K562 (cell line): ENCODE results near the gene DRAXIN. TPM values are rescaled to one million over a fixed set of nuclear protein-coding genes. Genes with fewer than 3 reads are reported as not detected.

Experiments used
- CTBP1 ChIP-seq: fragments of 450-650 bp; IDR thresholded peaks from 2 replicates; pipeline ENCODE4 v1.6.1; 2016; ENCODE audit warnings: borderline replicate concordance
- ESRRA ChIP-seq: fragments of 450-650 bp; IDR thresholded peaks from 2 replicates; pipeline ENCODE4 v1.6.1; 2014; ENCODE audit warnings: low read depth, mild to moderate bottlenecking, moderate library complexity, borderline replicate concordance
- FOXP1 ChIP-seq: sonication (generic); formaldehyde crosslinking; IDR thresholded peaks from 2 replicates; pipeline ENCODE4 v1.8.0; 2022; ENCODE audit warnings: mild to moderate bottlenecking, missing genetic modification reagents
- HDAC2 ChIP-seq: fragments of 450-650 bp; IDR thresholded peaks from 2 replicates; pipeline ENCODE4 v1.6.1; 2016; ENCODE audit warnings: mild to moderate bottlenecking
- HDGF ChIP-seq: fragments of 450-650 bp; IDR thresholded peaks from 2 replicates; pipeline ENCODE4 v1.6.1; 2016
- NUFIP1 ChIP-seq: fragments of 450-650 bp; IDR thresholded peaks from 2 replicates; pipeline ENCODE4 v1.6.1; 2018; ENCODE audit not compliant: partially characterized antibody
- SOX6 ChIP-seq: fragments of 450-650 bp; IDR thresholded peaks from 2 replicates; pipeline ENCODE4 v1.6.1; 2014; ENCODE audit warnings: mild to moderate bottlenecking
- ZKSCAN3 ChIP-seq: fragments of 250-450 bp; sonication (Bioruptor Pico); IDR thresholded peaks from 2 replicates; pipeline ENCODE4 v1.4.0; 2020
- ZNF175 ChIP-seq: fragments of 200-800 bp; sonication (Bioruptor generic); IDR thresholded peaks from 2 replicates; pipeline ENCODE4 v1.6.1; 2016; ENCODE audit warnings: low read depth, mild to moderate bottlenecking, missing genetic modification characterization, missing compliant biosample characterization
- polyA plus RNA-seq, 8 experiments: library from polyadenylated mRNA; depleted of rRNA in 4 of 8; stranded (reverse) in 5 of 8; unstranded in 3 of 8; fragments of >200 nt; fragmentation: Nextera tagmentation in 2 of 8; fragmentation: Illumina TruSeq in 1 of 8; extraction: Ambion mirVana in 2 of 8; extraction: Trizol in 1 of 8; gene quantifications; 2 replicates each; pipeline versions ENCODE4 v1.2.1 to v1.2.3, GENCODE V29; 2011 to 2014; ENCODE audit warnings: inconsistent platforms in 1 of 8, missing spikeins in 1 of 8
- total RNA-seq, 7 experiments: library from RNA; depleted of rRNA in 6 of 7; stranded (reverse); fragments of >200 nt in 6 of 7; fragmentation: Illumina TruSeq in 2 of 7; extraction: Trizol in 2 of 7; gene quantifications; 2 replicates each; pipeline versions ENCODE4 v1.2.1 to v1.2.3, GENCODE V29; 2011 to 2021; ENCODE audit warnings: low replicate concordance in 1 of 7
- TF ChIP-seq, protein P1 (sequence below): fragments of 450-650 bp; IDR thresholded peaks from 2 replicates; pipeline ENCODE4 v1.6.1; 2016; ENCODE audit warnings: mild to moderate bottlenecking, moderate library complexity
- TF ChIP-seq, protein P2 (sequence below), 3 experiments: IDR thresholded peaks in 2 of 3; conservative IDR thresholded peaks in 1 of 3; 2 replicates each; pipeline ENCODE4 v1.5.1; 2011 to 2012; ENCODE audit warnings: low read length in 3 of 3, mild to moderate bottlenecking in 3 of 3, control low read depth in 2 of 3, improper control_type of control experiment in 1 of 3, inconsistent platforms in 1 of 3, low read depth in 1 of 3, mixed read lengths in 1 of 3, moderate library complexity in 1 of 3; ENCODE audit not compliant: insufficient read depth in 2 of 3
- TF ChIP-seq, protein P3 (sequence below): sonication (generic); formaldehyde crosslinking; IDR thresholded peaks from 2 replicates; pipeline ENCODE4 v1.5.0; 2020; ENCODE audit warnings: missing genetic modification reagents
- TF ChIP-seq, protein P4 (sequence below): fragments of 450-650 bp; IDR thresholded peaks from 2 replicates; pipeline ENCODE4 v1.6.1; 2016

DRAXIN gene
- total and polyA plus RNA-seq, 9 of the 15 experiments (the other 6 are each of a cell fraction or from before 2014, with no cell fraction given) = 0.01 to 0.04 (median 0.01) TPM; not detected in 6

DNA sequence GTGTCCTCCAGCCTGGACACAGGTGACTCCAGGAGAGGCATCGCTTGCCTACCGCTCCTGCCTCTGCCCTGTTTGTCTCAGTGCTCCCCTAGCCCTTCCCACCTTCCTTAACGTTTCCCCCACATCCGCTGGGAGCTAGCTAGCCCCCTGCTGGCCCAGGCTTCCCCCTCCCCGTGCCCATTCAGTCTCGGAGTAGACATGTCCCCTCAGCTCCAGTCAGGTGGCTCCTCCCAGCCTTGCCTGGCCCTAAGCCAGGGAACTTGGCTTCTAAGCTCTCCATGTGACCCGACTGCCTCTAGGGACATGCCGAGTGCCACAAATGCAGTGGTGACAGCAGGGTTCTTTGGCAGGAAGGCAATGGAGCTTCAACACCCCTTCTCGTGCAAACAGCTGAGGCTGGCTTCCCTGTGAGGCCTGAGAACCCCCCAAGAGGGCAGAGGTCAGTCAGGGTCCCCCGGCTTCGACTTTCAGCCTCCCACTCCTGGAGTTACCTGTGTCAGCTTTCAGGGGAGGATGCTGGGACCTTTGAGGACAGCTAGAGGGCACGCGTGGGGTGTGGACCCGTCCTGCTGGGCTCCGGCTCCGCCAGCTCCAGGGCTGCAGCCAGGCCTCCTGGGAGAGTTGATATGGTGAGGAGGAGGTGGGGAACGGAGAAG, 16.2 kb downstream of the DRAXIN start (continued):
- TF ChIP-seq, protein P1, sequence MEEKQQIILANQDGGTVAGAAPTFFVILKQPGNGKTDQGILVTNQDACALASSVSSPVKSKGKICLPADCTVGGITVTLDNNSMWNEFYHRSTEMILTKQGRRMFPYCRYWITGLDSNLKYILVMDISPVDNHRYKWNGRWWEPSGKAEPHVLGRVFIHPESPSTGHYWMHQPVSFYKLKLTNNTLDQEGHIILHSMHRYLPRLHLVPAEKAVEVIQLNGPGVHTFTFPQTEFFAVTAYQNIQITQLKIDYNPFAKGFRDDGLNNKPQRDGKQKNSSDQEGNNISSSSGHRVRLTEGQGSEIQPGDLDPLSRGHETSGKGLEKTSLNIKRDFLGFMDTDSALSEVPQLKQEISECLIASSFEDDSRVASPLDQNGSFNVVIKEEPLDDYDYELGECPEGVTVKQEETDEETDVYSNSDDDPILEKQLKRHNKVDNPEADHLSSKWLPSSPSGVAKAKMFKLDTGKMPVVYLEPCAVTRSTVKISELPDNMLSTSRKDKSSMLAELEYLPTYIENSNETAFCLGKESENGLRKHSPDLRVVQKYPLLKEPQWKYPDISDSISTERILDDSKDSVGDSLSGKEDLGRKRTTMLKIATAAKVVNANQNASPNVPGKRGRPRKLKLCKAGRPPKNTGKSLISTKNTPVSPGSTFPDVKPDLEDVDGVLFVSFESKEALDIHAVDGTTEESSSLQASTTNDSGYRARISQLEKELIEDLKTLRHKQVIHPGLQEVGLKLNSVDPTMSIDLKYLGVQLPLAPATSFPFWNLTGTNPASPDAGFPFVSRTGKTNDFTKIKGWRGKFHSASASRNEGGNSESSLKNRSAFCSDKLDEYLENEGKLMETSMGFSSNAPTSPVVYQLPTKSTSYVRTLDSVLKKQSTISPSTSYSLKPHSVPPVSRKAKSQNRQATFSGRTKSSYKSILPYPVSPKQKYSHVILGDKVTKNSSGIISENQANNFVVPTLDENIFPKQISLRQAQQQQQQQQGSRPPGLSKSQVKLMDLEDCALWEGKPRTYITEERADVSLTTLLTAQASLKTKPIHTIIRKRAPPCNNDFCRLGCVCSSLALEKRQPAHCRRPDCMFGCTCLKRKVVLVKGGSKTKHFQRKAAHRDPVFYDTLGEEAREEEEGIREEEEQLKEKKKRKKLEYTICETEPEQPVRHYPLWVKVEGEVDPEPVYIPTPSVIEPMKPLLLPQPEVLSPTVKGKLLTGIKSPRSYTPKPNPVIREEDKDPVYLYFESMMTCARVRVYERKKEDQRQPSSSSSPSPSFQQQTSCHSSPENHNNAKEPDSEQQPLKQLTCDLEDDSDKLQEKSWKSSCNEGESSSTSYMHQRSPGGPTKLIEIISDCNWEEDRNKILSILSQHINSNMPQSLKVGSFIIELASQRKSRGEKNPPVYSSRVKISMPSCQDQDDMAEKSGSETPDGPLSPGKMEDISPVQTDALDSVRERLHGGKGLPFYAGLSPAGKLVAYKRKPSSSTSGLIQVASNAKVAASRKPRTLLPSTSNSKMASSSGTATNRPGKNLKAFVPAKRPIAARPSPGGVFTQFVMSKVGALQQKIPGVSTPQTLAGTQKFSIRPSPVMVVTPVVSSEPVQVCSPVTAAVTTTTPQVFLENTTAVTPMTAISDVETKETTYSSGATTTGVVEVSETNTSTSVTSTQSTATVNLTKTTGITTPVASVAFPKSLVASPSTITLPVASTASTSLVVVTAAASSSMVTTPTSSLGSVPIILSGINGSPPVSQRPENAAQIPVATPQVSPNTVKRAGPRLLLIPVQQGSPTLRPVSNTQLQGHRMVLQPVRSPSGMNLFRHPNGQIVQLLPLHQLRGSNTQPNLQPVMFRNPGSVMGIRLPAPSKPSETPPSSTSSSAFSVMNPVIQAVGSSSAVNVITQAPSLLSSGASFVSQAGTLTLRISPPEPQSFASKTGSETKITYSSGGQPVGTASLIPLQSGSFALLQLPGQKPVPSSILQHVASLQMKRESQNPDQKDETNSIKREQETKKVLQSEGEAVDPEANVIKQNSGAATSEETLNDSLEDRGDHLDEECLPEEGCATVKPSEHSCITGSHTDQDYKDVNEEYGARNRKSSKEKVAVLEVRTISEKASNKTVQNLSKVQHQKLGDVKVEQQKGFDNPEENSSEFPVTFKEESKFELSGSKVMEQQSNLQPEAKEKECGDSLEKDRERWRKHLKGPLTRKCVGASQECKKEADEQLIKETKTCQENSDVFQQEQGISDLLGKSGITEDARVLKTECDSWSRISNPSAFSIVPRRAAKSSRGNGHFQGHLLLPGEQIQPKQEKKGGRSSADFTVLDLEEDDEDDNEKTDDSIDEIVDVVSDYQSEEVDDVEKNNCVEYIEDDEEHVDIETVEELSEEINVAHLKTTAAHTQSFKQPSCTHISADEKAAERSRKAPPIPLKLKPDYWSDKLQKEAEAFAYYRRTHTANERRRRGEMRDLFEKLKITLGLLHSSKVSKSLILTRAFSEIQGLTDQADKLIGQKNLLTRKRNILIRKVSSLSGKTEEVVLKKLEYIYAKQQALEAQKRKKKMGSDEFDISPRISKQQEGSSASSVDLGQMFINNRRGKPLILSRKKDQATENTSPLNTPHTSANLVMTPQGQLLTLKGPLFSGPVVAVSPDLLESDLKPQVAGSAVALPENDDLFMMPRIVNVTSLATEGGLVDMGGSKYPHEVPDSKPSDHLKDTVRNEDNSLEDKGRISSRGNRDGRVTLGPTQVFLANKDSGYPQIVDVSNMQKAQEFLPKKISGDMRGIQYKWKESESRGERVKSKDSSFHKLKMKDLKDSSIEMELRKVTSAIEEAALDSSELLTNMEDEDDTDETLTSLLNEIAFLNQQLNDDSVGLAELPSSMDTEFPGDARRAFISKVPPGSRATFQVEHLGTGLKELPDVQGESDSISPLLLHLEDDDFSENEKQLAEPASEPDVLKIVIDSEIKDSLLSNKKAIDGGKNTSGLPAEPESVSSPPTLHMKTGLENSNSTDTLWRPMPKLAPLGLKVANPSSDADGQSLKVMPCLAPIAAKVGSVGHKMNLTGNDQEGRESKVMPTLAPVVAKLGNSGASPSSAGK = peak; percentile 48
- no peak for TF ChIP-seq ZKSCAN3 (CRISPR knock-in tag)
- TF ChIP-seq HDGF = peak; percentile 91; the same call in 1 of the 2 replicates
- TF ChIP-seq, protein P2, sequence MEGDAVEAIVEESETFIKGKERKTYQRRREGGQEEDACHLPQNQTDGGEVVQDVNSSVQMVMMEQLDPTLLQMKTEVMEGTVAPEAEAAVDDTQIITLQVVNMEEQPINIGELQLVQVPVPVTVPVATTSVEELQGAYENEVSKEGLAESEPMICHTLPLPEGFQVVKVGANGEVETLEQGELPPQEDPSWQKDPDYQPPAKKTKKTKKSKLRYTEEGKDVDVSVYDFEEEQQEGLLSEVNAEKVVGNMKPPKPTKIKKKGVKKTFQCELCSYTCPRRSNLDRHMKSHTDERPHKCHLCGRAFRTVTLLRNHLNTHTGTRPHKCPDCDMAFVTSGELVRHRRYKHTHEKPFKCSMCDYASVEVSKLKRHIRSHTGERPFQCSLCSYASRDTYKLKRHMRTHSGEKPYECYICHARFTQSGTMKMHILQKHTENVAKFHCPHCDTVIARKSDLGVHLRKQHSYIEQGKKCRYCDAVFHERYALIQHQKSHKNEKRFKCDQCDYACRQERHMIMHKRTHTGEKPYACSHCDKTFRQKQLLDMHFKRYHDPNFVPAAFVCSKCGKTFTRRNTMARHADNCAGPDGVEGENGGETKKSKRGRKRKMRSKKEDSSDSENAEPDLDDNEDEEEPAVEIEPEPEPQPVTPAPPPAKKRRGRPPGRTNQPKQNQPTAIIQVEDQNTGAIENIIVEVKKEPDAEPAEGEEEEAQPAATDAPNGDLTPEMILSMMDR (IDR thresholded peaks at IDR 0.05 in 2 of 3, conservative IDR thresholded peaks at IDR 0.05 in 1 of 3; ENCODE audit: insufficient read depth in 2 of 3, low read depth in 1 of 3, low read length in 3 of 3) = peak; percentile 5 to 11 (median 6); a peak in 3 of 6 replicates
- TF ChIP-seq NUFIP1 = no peak
- TF ChIP-seq SOX6 = 0 out of 2 replicates have a peak, but pooled peaks have one; percentile 29
- no peak for TF ChIP-seq ZNF175
- TF ChIP-seq FOXP1 = peak; percentile 21; the same call in 1 of the 2 replicates
- 0 out of 2 replicates have a peak, but pooled peaks have one; percentile 58 for TF ChIP-seq ESRRA
- TF ChIP-seq, protein P3, sequence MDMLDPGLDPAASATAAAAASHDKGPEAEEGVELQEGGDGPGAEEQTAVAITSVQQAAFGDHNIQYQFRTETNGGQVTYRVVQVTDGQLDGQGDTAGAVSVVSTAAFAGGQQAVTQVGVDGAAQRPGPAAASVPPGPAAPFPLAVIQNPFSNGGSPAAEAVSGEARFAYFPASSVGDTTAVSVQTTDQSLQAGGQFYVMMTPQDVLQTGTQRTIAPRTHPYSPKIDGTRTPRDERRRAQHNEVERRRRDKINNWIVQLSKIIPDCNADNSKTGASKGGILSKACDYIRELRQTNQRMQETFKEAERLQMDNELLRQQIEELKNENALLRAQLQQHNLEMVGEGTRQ (CRISPR knock-in tag) = peak; percentile 77
- TF ChIP-seq HDAC2 = no peak
- TF ChIP-seq, protein P4, sequence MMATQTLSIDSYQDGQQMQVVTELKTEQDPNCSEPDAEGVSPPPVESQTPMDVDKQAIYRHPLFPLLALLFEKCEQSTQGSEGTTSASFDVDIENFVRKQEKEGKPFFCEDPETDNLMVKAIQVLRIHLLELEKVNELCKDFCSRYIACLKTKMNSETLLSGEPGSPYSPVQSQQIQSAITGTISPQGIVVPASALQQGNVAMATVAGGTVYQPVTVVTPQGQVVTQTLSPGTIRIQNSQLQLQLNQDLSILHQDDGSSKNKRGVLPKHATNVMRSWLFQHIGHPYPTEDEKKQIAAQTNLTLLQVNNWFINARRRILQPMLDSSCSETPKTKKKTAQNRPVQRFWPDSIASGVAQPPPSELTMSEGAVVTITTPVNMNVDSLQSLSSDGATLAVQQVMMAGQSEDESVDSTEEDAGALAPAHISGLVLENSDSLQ = 0 out of 2 replicates have a peak, but pooled peaks have one; percentile 10
- peak; percentile 47 for TF ChIP-seq CTBP1
